ENCODE data around the gene CA5A. TPM values are rescaled to one million over a fixed set of nuclear protein-coding genes. Genes with fewer than 3 reads are reported as not detected.

CA5A gene
- total and polyA plus RNA-seq, 9 of the 15 experiments (the other 6 are each of a cell fraction or from before 2014, with no cell fraction given), result not detected

- TF ChIP-seq, protein P1, sequence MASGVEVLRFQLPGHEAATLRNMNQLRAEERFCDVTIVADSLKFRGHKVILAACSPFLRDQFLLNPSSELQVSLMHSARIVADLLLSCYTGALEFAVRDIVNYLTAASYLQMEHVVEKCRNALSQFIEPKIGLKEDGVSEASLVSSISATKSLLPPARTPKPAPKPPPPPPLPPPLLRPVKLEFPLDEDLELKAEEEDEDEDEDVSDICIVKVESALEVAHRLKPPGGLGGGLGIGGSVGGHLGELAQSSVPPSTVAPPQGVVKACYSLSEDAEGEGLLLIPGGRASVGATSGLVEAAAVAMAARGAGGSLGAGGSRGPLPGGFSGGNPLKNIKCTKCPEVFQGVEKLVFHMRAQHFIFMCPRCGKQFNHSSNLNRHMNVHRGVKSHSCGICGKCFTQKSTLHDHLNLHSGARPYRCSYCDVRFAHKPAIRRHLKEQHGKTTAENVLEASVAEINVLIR (CRISPR knock-in tag; IDR thresholded peaks at IDR 0.05), result peak; percentile 66
- TF ChIP-seq, protein P2, sequence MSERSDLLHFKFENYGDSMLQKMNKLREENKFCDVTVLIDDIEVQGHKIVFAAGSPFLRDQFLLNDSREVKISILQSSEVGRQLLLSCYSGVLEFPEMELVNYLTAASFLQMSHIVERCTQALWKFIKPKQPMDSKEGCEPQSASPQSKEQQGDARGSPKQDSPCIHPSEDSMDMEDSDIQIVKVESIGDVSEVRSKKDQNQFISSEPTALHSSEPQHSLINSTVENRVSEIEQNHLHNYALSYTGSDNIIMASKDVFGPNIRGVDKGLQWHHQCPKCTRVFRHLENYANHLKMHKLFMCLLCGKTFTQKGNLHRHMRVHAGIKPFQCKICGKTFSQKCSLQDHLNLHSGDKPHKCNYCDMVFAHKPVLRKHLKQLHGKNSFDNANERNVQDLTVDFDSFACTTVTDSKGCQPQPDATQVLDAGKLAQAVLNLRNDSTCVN (CRISPR knock-in tag; IDR thresholded peaks at IDR 0.05), result 0 out of 2 replicates have a peak, but pooled peaks have one; percentile 62
- peak; percentile 91 for TF ChIP-seq RB1 (IDR thresholded peaks at IDR 0.05; ENCODE audit: low read depth)
- TF ChIP-seq, protein P3, sequence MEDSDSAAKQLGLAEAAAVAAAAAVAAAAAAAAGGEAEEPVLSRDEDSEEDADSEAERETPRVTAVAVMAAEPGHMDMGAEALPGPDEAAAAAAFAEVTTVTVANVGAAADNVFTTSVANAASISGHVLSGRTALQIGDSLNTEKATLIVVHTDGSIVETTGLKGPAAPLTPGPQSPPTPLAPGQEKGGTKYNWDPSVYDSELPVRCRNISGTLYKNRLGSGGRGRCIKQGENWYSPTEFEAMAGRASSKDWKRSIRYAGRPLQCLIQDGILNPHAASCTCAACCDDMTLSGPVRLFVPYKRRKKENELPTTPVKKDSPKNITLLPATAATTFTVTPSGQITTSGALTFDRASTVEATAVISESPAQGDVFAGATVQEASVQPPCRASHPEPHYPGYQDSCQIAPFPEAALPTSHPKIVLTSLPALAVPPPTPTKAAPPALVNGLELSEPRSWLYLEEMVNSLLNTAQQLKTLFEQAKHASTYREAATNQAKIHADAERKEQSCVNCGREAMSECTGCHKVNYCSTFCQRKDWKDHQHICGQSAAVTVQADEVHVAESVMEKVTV (CRISPR knock-in tag; IDR thresholded peaks at IDR 0.05), result no peak
- TF ChIP-seq BCOR (IDR thresholded peaks at IDR 0.05), result no peak
- TF ChIP-seq ZNF449 (CRISPR knock-in tag; IDR thresholded peaks at IDR 0.05), result 0 out of 2 replicates have a peak, but pooled peaks have one; percentile 65
- peak; percentile 99 to 100 for TF ChIP-seq SIX5 (IDR thresholded peaks at IDR 0.05; ENCODE audit: borderline replicate concordance in 1 of 2, insufficient read depth in 1 of 2, low read depth in 1 of 2, low read length in 2 of 2)
- TF ChIP-seq ZFP30 (CRISPR knock-in tag; IDR thresholded peaks at IDR 0.05; ENCODE audit: borderline replicate concordance), result no peak
- TF ChIP-seq, protein P4, sequence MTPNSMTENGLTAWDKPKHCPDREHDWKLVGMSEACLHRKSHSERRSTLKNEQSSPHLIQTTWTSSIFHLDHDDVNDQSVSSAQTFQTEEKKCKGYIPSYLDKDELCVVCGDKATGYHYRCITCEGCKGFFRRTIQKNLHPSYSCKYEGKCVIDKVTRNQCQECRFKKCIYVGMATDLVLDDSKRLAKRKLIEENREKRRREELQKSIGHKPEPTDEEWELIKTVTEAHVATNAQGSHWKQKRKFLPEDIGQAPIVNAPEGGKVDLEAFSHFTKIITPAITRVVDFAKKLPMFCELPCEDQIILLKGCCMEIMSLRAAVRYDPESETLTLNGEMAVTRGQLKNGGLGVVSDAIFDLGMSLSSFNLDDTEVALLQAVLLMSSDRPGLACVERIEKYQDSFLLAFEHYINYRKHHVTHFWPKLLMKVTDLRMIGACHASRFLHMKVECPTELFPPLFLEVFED (CRISPR knock-in tag; conservative IDR thresholded peaks at IDR 0.05), result 0 out of 2 replicates have a peak, but pooled peaks have one; percentile 65
- peak; percentile 49; the same call in 1 of the 2 replicates for TF ChIP-seq ZFP1 (CRISPR knock-in tag; IDR thresholded peaks at IDR 0.05)
- 0 out of 4 replicates have a peak, but pooled peaks of 1 of the 2 experiments have one; percentile 63 for TF ChIP-seq FOXA3 (CRISPR knock-in tag; conservative IDR thresholded peaks at IDR 0.05 in 1 of 2, IDR thresholded peaks at IDR 0.05 in 1 of 2)
- no peak for TF ChIP-seq ZNF23 (CRISPR knock-in tag; IDR thresholded peaks at IDR 0.05)
- 0 out of 2 replicates have a peak, but pooled peaks have one; percentile 57 for TF ChIP-seq SUPT5H (IDR thresholded peaks at IDR 0.05)
- TF ChIP-seq NFIC (IDR thresholded peaks at IDR 0.05), result 0 out of 2 replicates have a peak, but pooled peaks have one; percentile 19
- TF ChIP-seq MCM2 (IDR thresholded peaks at IDR 0.05; ENCODE audit: low read depth), result no peak
- TF ChIP-seq, protein P5, sequence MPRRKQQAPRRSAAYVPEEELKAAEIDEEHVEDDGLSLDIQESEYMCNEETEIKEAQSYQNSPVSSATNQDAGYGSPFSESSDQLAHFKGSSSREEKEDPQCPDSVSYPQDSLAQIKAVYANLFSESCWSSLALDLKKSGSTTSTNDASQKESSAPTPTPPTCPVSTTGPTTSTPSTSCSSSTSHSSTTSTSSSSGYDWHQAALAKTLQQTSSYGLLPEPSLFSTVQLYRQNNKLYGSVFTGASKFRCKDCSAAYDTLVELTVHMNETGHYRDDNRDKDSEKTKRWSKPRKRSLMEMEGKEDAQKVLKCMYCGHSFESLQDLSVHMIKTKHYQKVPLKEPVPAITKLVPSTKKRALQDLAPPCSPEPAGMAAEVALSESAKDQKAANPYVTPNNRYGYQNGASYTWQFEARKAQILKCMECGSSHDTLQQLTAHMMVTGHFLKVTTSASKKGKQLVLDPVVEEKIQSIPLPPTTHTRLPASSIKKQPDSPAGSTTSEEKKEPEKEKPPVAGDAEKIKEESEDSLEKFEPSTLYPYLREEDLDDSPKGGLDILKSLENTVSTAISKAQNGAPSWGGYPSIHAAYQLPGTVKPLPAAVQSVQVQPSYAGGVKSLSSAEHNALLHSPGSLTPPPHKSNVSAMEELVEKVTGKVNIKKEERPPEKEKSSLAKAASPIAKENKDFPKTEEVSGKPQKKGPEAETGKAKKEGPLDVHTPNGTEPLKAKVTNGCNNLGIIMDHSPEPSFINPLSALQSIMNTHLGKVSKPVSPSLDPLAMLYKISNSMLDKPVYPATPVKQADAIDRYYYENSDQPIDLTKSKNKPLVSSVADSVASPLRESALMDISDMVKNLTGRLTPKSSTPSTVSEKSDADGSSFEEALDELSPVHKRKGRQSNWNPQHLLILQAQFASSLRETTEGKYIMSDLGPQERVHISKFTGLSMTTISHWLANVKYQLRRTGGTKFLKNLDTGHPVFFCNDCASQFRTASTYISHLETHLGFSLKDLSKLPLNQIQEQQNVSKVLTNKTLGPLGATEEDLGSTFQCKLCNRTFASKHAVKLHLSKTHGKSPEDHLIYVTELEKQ (CRISPR knock-in tag; IDR thresholded peaks at IDR 0.05), result no peak
These were observed 14.6 kb upstream of the CA5A start, which contains the start of gene BANP (continued) for GRCh38 chr16:87950765-87951551.

Data from K562 (cell line).